Measurements from ENCODE around the gene MSRB1. TPM values are rescaled to one million over a fixed set of nuclear protein-coding genes. Genes with fewer than 3 reads are reported as not detected.

Gene MSRB1
- total and polyA plus RNA-seq, 2 of the 13 experiments (the other 11 are each of a cell fraction or from before 2014, with no cell fraction given): 32.1 to 75.4 TPM

GRCh38 chr16:1940273-1941161 is 2.5 kb downstream of the MSRB1 start (continued):
- TF ChIP-seq NFE2 (CRISPR knock-in tag; IDR thresholded peaks at IDR 0.05): no peak
- peak; percentile 36; the same call in 1 of the 2 replicates for TF ChIP-seq SRY (CRISPR knock-in tag; IDR thresholded peaks at IDR 0.05)
- TF ChIP-seq HMGXB3 (CRISPR knock-in tag; IDR thresholded peaks at IDR 0.05; ENCODE audit: borderline replicate concordance): 0 out of 2 replicates have a peak, but pooled peaks have one; percentile 13
- peak; percentile 85; the same call in 1 of the 2 replicates for TF ChIP-seq ERF (CRISPR knock-in tag; IDR thresholded peaks at IDR 0.05)
- no peak for TF ChIP-seq ZNF383 (CRISPR knock-in tag; IDR thresholded peaks at IDR 0.05; ENCODE audit: borderline replicate concordance)
- TF ChIP-seq HDAC1 (CRISPR knock-in tag; IDR thresholded peaks at IDR 0.05): peak; percentile 71
- TF ChIP-seq MLX (CRISPR knock-in tag; IDR thresholded peaks at IDR 0.05): no peak; the same call in 1 of the 2 replicates
- no peak for TF ChIP-seq LBX2 (CRISPR knock-in tag; IDR thresholded peaks at IDR 0.05; ENCODE audit: borderline replicate concordance)
- peak; percentile 94 for TF ChIP-seq ZNF687 (CRISPR knock-in tag; IDR thresholded peaks at IDR 0.05)
- no peak; the same call in 1 of the 2 replicates for TF ChIP-seq ZNF263 (CRISPR knock-in tag; IDR thresholded peaks at IDR 0.05)
- TF ChIP-seq ETV6 (CRISPR knock-in tag; conservative IDR thresholded peaks at IDR 0.05): 0 out of 2 replicates have a peak, but pooled peaks have one; percentile 31
- TF ChIP-seq ZNF414 (CRISPR knock-in tag; IDR thresholded peaks at IDR 0.05): peak; percentile 92
- 0 out of 2 replicates have a peak, but pooled peaks have one; percentile 49 for TF ChIP-seq RFXAP (CRISPR knock-in tag; IDR thresholded peaks at IDR 0.05; ENCODE audit: borderline replicate concordance)
- TF ChIP-seq ZNF772 (CRISPR knock-in tag; IDR thresholded peaks at IDR 0.05): peak; percentile 75; the same call in 1 of the 2 replicates
- TF ChIP-seq KLF12 (CRISPR knock-in tag; IDR thresholded peaks at IDR 0.05; ENCODE audit: borderline replicate concordance): no peak
- TF ChIP-seq MIER3 (CRISPR knock-in tag; IDR thresholded peaks at IDR 0.05; ENCODE audit: borderline replicate concordance): peak; percentile 88; the same call in 1 of the 2 replicates
- no peak for TF ChIP-seq ZNF382 (CRISPR knock-in tag; IDR thresholded peaks at IDR 0.05; ENCODE audit: borderline replicate concordance)
- 0 out of 2 replicates have a peak, but pooled peaks have one; percentile 37 for TF ChIP-seq ZNF296 (CRISPR knock-in tag; conservative IDR thresholded peaks at IDR 0.05)

All from HepG2 (cell line).